Panc1 (cell line): ENCODE results near the gene KCNN2. TPM values are rescaled to one million over a fixed set of nuclear protein-coding genes. Genes with fewer than 3 reads are reported as not detected.

Source experiments
- ATAC-seq: fragments of 200-7000 bp; cut with Tn5 transposase; 2 replicates; pipeline ENCODE4 v1.9.1; 2020; ENCODE audit warnings: mild to moderate bottlenecking, moderate library complexity
- BruUV-seq: library from RNA; stranded (reverse); fragments of 400-500 nt; replicated peaks from 2 replicates; lab custom pipeline; 2021; lab: Mats Ljungman, UMichigan
- CTCF ChIA-PET: fragments of 300-600 bp; sonication (Branson Sonifier 250); formaldehyde crosslinking; loops from one replicate; lab custom pipeline; 2022; ENCODE audit warnings: antibody characterized with exemption; lab: Charles Lee
- POLR2A ChIA-PET: fragments of 300-600 bp; sonication (Branson Sonifier 250); formaldehyde crosslinking; loops from one replicate; lab custom pipeline; 2022; ENCODE audit warnings: antibody characterized with exemption; lab: Charles Lee
- DNase-seq: peaks from one replicate; pipeline ENCODE4 v3.0.0-alpha.2; 2010; ENCODE audit warnings: low read depth, low spot score
- H3K27ac ChIP-seq: 2 replicates; pipeline ENCODE4 v1.5.1; 2011; ENCODE audit warnings: mild to moderate bottlenecking, low read length, inconsistent platforms
- H3K27me3 ChIP-seq: fragments of 200-500 bp; sonication (Bioruptor generic); 2 replicates; pipeline ENCODE4 v1.6.0; 2014; ENCODE audit warnings: low read length, inconsistent platforms; ENCODE audit not compliant: control insufficient read depth, insufficient read depth
- H3K36me3 ChIP-seq: fragments of 200-500 bp; sonication (Bioruptor generic); 2 replicates; pipeline ENCODE4 v1.5.1; 2014; ENCODE audit warnings: inconsistent platforms, mild to moderate bottlenecking, low read length, moderate library complexity; ENCODE audit not compliant: control insufficient read depth, insufficient read depth
- H3K4me1 ChIP-seq: 2 replicates; pipeline ENCODE4 v1.5.1; 2011; ENCODE audit warnings: inconsistent platforms, mild to moderate bottlenecking, low read length, moderate library complexity; ENCODE audit not compliant: control insufficient read depth, insufficient read depth
- H3K4me3 ChIP-seq, 2 experiments: 2 replicates each; pipeline ENCODE4 v1.5.1; 2011 to 2012; ENCODE audit warnings: low read depth in 2 of 2, low read length in 2 of 2, mild to moderate bottlenecking in 2 of 2, inconsistent platforms in 1 of 2, moderate library complexity in 1 of 2
- H3K9me3 ChIP-seq: fragments of 200-500 bp; sonication (Bioruptor generic); 2 replicates; pipeline ENCODE4 v1.5.1; 2014; ENCODE audit warnings: low read depth, mild to moderate bottlenecking, inconsistent platforms, low read length, moderate library complexity; ENCODE audit not compliant: control insufficient read depth, insufficient read depth
- CTCF ChIP-seq: fragments of 450-650 bp; IDR thresholded peaks from 2 replicates; pipeline ENCODE4 v1.5.1; 2017; ENCODE audit warnings: mild to moderate bottlenecking
- POLR2AphosphoS5 ChIP-seq: IDR thresholded peaks from 2 replicates; pipeline ENCODE4 v1.6.1; 2012; ENCODE audit warnings: mild to moderate bottlenecking, low read depth, low read length, moderate library complexity
- REST ChIP-seq, 2 experiments: IDR thresholded peaks; 2 replicates each; pipeline ENCODE4 v1.6.1; 2011 to 2012; ENCODE audit warnings: low read depth in 2 of 2, control low read depth in 1 of 2, low read length in 1 of 2, mild to moderate bottlenecking in 1 of 2, moderate library complexity in 1 of 2; ENCODE audit not compliant: insufficient read depth in 1 of 2
- SIN3A ChIP-seq: IDR thresholded peaks from 2 replicates; pipeline ENCODE4 v1.6.1; 2012; ENCODE audit warnings: low read depth, mild to moderate bottlenecking, low read length, moderate library complexity, borderline replicate concordance; ENCODE audit not compliant: insufficient read depth
- TCF7L2 ChIP-seq: IDR thresholded peaks from 2 replicates; pipeline ENCODE4 v1.6.1; 2011; ENCODE audit warnings: mild to moderate bottlenecking, low read depth, low read length, inconsistent platforms
- in situ Hi-C: cut with HindIII; loops from 2 replicates; pipeline ENCODE4 v1.10.0; 2016; ENCODE audit warnings: low sequenced_read_pairs, low pct_unique_long_range_greater_than_20kb
- intact Hi-C: fragments of 100-400 bp; cut with micrococcal nuclease; formaldehyde crosslinking; loops from one replicate; pipeline ENCODE4 v1.10.0; 2022; ENCODE audit not compliant: unreplicated experiment
- total RNA-seq: library from RNA; stranded (reverse); gene quantifications from one replicate; pipeline ENCODE4 v1.2.1, GENCODE V29; 2021; ENCODE audit not compliant: unreplicated experiment

Gene KCNN2
- total RNA-seq, 1 experiment from 2014 or later = not detected

- POLR2A ChIA-PET = no interaction called here
- no peaks in the 10 kb centered on the region for H3K36me3 ChIP-seq
- no peaks in the 10 kb centered on the region for H3K9me3 ChIP-seq
- no peak overlapping the region for H3K4me3 ChIP-seq
- peaks cover 15% of the 10 kb centered on the region for H3K27me3 ChIP-seq
- in situ Hi-C loops = no loop called here
- no peak overlapping the region for H3K27ac ChIP-seq
- DNase-seq (no peak), ATAC-seq (no peak)
- H3K4me1 ChIP-seq = no peaks in the 10 kb centered on the region
- intact Hi-C loops = no loop called here
- TF ChIP-seq CTCF = no peak
- no peak for TF ChIP-seq REST (IDR thresholded peaks at IDR 0.05; ENCODE audit: insufficient read depth in 1 of 2, low read depth in 2 of 2, low read length in 1 of 2)
- TF ChIP-seq SIN3A = no peak
- no peak for TF ChIP-seq TCF7L2
- CTCF ChIA-PET = no interaction called here
- no TSS peak for BruUV-seq
Measured at GRCh38 chr5:114363837-114364236, 2.0 kb downstream of the KCNN2 start.

GRCh38 chr5:114367029-114367428 lies 5.2 kb downstream of the KCNN2 start:
- no peak overlapping the region for H3K27ac ChIP-seq
- ATAC-seq = no peak
- in situ Hi-C loops (no loop called here), intact Hi-C loops (loop anchor here (2.0 kb wide), 1 partner anchor 22 kb away; no protein-coding TSS in a partner anchor)
- TF ChIP-seq CTCF (no peak), REST (IDR thresholded peaks at IDR 0.05; ENCODE audit: insufficient read depth in 1 of 2, low read depth in 2 of 2, low read length in 1 of 2) (peak in 1 of 2 experiments; percentile 35; a peak in 1 of 4 replicates), SIN3A (no peak), POLR2AphosphoS5 (no peak), TCF7L2 (no peak)
- no peak overlapping the region for H3K4me3 ChIP-seq
- no peak for DNase-seq
- no peaks in the 10 kb centered on the region for H3K9me3 ChIP-seq
- POLR2A ChIA-PET = no interaction called here
- no TSS peak for BruUV-seq
- H3K27me3 ChIP-seq = peaks cover 2% of the 10 kb centered on the region; the same call in 1 of the 2 replicates
- CTCF ChIA-PET = no interaction called here
- no peaks in the 10 kb centered on the region for H3K36me3 ChIP-seq
- H3K4me1 ChIP-seq = no peaks in the 10 kb centered on the region
